Endothelial cell of umbilical vein (primary cell): ENCODE results near the gene DEUP1. TPM values are rescaled to one million over a fixed set of nuclear protein-coding genes. Genes with fewer than 3 reads are reported as not detected.

ENCODE experiments used
- BruUV-seq: library from RNA; stranded (reverse); fragments of 400-500 nt; replicated peaks from 2 replicates; lab custom pipeline; 2021; lab: Mats Ljungman, UMichigan
- CTCF ChIA-PET: fragments of 300-600, 350-600 bp; sonication (Branson Sonifier 250); formaldehyde crosslinking; loops from one replicate; lab custom pipeline; 2021; ENCODE audit warnings: antibody characterized with exemption, inconsistent platforms; lab: Charles Lee
- POLR2A ChIA-PET: fragments of 300-600, 350-600 bp; sonication (Branson Sonifier 250); formaldehyde crosslinking; loops from one replicate; lab custom pipeline; 2021; ENCODE audit warnings: antibody characterized with exemption, inconsistent platforms; lab: Charles Lee
- DNase-seq: peaks from one replicate; pipeline ENCODE4 v3.0.0-alpha.2; 2011; ENCODE audit warnings: low read depth, low spot score
- FAIRE-seq: peaks from 2 replicates; lab custom pipeline; 2011; peaks lifted over from hg19 to GRCh38; lab: Jason Lieb, UNC
- H2AFZ ChIP-seq: 2 replicates; pipeline ENCODE4 v1.6.0; 2012; ENCODE audit warnings: low read depth, low read length, control low read depth, inconsistent platforms
- H3K27ac ChIP-seq: 2 replicates; pipeline ENCODE4 v1.5.1; 2011; ENCODE audit warnings: low read depth, mild to moderate bottlenecking, control low read depth, low read length, moderate library complexity; ENCODE audit not compliant: insufficient read depth
- H3K27me3 ChIP-seq, 2 experiments: 2 replicates each; pipeline versions ENCODE4 v1.6.0 to v1.6.1; 2011; ENCODE audit warnings: low read length in 2 of 2, mixed read lengths in 1 of 2; ENCODE audit not compliant: control insufficient read depth in 2 of 2, insufficient read depth in 2 of 2
- H3K36me3 ChIP-seq, 2 experiments: 2 replicates in 1 of 2; 3 replicates in 1 of 2; pipeline ENCODE4 v1.5.1; 2011; ENCODE audit warnings: low read length in 2 of 2, mild to moderate bottlenecking in 1 of 2, moderate library complexity in 1 of 2; ENCODE audit not compliant: control insufficient read depth in 2 of 2, insufficient read depth in 2 of 2; ENCODE audit errors: extremely low read depth in 1 of 2
- H3K4me1 ChIP-seq: 3 replicates; pipeline ENCODE4 v1.5.1; 2011; ENCODE audit warnings: mild to moderate bottlenecking, low read length; ENCODE audit not compliant: control insufficient read depth, insufficient read depth; ENCODE audit errors: extremely low read depth
- H3K4me2 ChIP-seq: 2 replicates; pipeline ENCODE4 v1.6.1; 2011; ENCODE audit warnings: low read length, control low read depth, mixed read lengths; ENCODE audit not compliant: insufficient read depth
- H3K4me3 ChIP-seq, 3 experiments: fragments of 200-600 bp in 1 of 3; sonication (generic), shearing (Covaris generic) in 1 of 3; replicated peaks in 1 of 3; 2 replicates each; pipeline ENCODE4 v1.5.1; 2011 to 2016; ENCODE audit warnings: control low read depth in 3 of 3, low read length in 3 of 3, mild to moderate bottlenecking in 2 of 3, inconsistent platforms in 1 of 3, low read depth in 1 of 3, moderate library complexity in 1 of 3; ENCODE audit not compliant: insufficient read depth in 1 of 3
- H3K79me2 ChIP-seq: 2 replicates; pipeline ENCODE4 v1.6.0; 2012; ENCODE audit warnings: low read length, inconsistent platforms; ENCODE audit not compliant: control insufficient read depth, insufficient read depth
- H3K9ac ChIP-seq: replicated peaks from 2 replicates; pipeline ENCODE3; 2011; ENCODE audit warnings: low read length, control low read depth; ENCODE audit not compliant: insufficient read depth; ENCODE audit errors: extremely low read depth
- H3K9me1 ChIP-seq: replicated peaks from 3 replicates; pipeline ENCODE4 v1.6.0; 2011; ENCODE audit warnings: mild to moderate bottlenecking, low read length; ENCODE audit not compliant: control insufficient read depth, insufficient read depth; ENCODE audit errors: extremely low read depth
- H3K9me3 ChIP-seq: replicated peaks from 2 replicates; pipeline ENCODE4 v1.5.1; 2012; ENCODE audit warnings: low read length, inconsistent platforms; ENCODE audit not compliant: control insufficient read depth, insufficient read depth
- H4K20me1 ChIP-seq: replicated peaks from 2 replicates; pipeline ENCODE3; 2011; ENCODE audit warnings: mild to moderate bottlenecking, low read length; ENCODE audit not compliant: control insufficient read depth, insufficient read depth; ENCODE audit errors: extremely low read depth
- EZH2 ChIP-seq: IDR thresholded peaks from 2 replicates; pipeline ENCODE4 v1.6.1; 2012; ENCODE audit warnings: borderline replicate concordance, low read depth, mild to moderate bottlenecking, moderate library complexity, low read length, inconsistent platforms; ENCODE audit not compliant: severe bottlenecking
- FOS ChIP-seq: IDR thresholded peaks from 2 replicates; pipeline ENCODE4 v1.6.1; 2011; ENCODE audit warnings: mild to moderate bottlenecking, low read length, moderate library complexity, borderline replicate concordance; ENCODE audit not compliant: insufficient read depth
- GATA2 ChIP-seq: IDR thresholded peaks from 2 replicates; pipeline ENCODE4 v1.7.0; 2011; ENCODE audit warnings: low read depth, mild to moderate bottlenecking, moderate library complexity, mixed read lengths, low read length; ENCODE audit not compliant: insufficient read length, insufficient read depth
- JUN ChIP-seq: IDR thresholded peaks from 2 replicates; pipeline ENCODE4 v1.6.1; 2011; ENCODE audit warnings: borderline replicate concordance, low read depth; ENCODE audit not compliant: insufficient read length, insufficient read depth
- MYC ChIP-seq: IDR thresholded peaks from one replicate; pipeline ENCODE4 v1.6.1; 2011; ENCODE audit warnings: mild to moderate bottlenecking, low read depth, low read length
- POLR2A ChIP-seq: IDR thresholded peaks from 2 replicates; pipeline ENCODE4 v1.6.1; 2012; ENCODE audit warnings: low read depth, mild to moderate bottlenecking, control low read depth, low read length
- POLR2AphosphoS5 ChIP-seq: IDR thresholded peaks from 2 replicates; pipeline ENCODE4 v1.6.1; 2012; ENCODE audit warnings: low read depth, mild to moderate bottlenecking, control low read depth, low read length, moderate library complexity; ENCODE audit not compliant: insufficient read depth
- dilution Hi-C: fragments of 300-500 bp; cut with MboI; formaldehyde crosslinking; loops from one replicate; pipeline ENCODE4 v1.15.0; 2019; ENCODE audit warnings: low sequenced_read_pairs; ENCODE audit not compliant: extremely low pct_ligation_motif_present
- intact Hi-C: fragments of 100-400 bp; cut with micrococcal nuclease; formaldehyde crosslinking; loops from one replicate; pipeline ENCODE4 v1.10.0; 2022
- polyA plus RNA-seq, 4 experiments: library from polyadenylated mRNA; depleted of rRNA in 3 of 4; stranded (reverse) in 3 of 4; unstranded in 1 of 4; fragments of >200 nt; gene quantifications; 2 replicates each; pipeline versions ENCODE4 v1.2.1 to v1.2.3, GENCODE V29; 2011 to 2012; ENCODE audit warnings: missing spikeins in 1 of 4
- total RNA-seq: library from RNA; stranded (reverse); gene quantifications from 2 replicates; pipeline ENCODE4 v1.2.3, GENCODE V29; 2021
- TF ChIP-seq, protein P1 (sequence below): IDR thresholded peaks from 2 replicates; pipeline ENCODE4 v1.6.1; 2011; ENCODE audit not compliant: insufficient read depth, insufficient read length
- TF ChIP-seq, protein P2 (sequence below), 2 donors: IDR thresholded peaks; 1 replicate in 1 of 2; 2 replicates in 1 of 2; pipeline ENCODE4 v1.5.1; 2011; ENCODE audit warnings: low read length in 2 of 2, mild to moderate bottlenecking in 2 of 2, moderate library complexity in 2 of 2, control low read depth in 1 of 2, inconsistent platforms in 1 of 2, low read depth in 1 of 2; ENCODE audit not compliant: insufficient read depth in 1 of 2; ENCODE audit errors: extremely low read depth in 1 of 2

Gene DEUP1
- total and polyA plus RNA-seq, 2 donors (not counting 3 experiments of a cell fraction or from before 2014, with no cell fraction given): not detected

DNA sequence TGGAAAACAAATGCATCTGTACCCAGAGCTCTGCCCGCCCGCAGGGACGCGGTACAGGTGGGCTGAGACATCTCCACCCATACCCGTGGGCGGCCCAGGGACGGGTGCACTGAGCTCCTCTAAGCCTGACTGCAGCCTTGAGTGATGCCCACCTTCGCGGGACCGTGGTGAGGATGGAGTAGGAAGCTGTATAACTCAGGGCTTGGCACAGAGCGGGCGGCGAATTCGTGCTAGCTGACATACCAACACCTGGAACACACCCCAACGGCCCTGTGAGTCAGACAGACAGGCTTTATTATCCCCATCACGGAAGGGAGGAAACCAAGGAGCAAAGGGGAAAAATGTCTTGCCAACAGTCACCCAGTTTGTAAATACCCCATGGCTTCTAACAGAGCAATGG, 150.7 kb downstream of the DEUP1 start:
- no peaks in the 10 kb centered on the region for H3K9me1 ChIP-seq
- ChIA-PET CTCF (no interaction called here), POLR2A (no interaction called here)
- no peak overlapping the region for H3K9ac ChIP-seq
- H3K27ac ChIP-seq: no peak overlapping the region
- no peaks in the 10 kb centered on the region for H4K20me1 ChIP-seq
- no peaks in the 10 kb centered on the region for H3K36me3 ChIP-seq
- no peaks in the 10 kb centered on the region for H3K9me3 ChIP-seq
- no TSS peak for BruUV-seq
- intact Hi-C loops (no loop called here), dilution Hi-C loops (no loop called here)
- DNase-seq (no peak), FAIRE-seq (no peak)
- H3K4me2 ChIP-seq: no peak overlapping the region
- TF ChIP-seq EZH2: no peak
- no peak for TF ChIP-seq POLR2A
- no peak for TF ChIP-seq GATA2
- TF ChIP-seq, protein P1, sequence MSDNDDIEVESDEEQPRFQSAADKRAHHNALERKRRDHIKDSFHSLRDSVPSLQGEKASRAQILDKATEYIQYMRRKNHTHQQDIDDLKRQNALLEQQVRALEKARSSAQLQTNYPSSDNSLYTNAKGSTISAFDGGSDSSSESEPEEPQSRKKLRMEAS: no peak
- TF ChIP-seq FOS: no peak
- no peak for TF ChIP-seq JUN
- TF ChIP-seq MYC: no peak
- TF ChIP-seq POLR2AphosphoS5: no peak
- TF ChIP-seq, protein P2, sequence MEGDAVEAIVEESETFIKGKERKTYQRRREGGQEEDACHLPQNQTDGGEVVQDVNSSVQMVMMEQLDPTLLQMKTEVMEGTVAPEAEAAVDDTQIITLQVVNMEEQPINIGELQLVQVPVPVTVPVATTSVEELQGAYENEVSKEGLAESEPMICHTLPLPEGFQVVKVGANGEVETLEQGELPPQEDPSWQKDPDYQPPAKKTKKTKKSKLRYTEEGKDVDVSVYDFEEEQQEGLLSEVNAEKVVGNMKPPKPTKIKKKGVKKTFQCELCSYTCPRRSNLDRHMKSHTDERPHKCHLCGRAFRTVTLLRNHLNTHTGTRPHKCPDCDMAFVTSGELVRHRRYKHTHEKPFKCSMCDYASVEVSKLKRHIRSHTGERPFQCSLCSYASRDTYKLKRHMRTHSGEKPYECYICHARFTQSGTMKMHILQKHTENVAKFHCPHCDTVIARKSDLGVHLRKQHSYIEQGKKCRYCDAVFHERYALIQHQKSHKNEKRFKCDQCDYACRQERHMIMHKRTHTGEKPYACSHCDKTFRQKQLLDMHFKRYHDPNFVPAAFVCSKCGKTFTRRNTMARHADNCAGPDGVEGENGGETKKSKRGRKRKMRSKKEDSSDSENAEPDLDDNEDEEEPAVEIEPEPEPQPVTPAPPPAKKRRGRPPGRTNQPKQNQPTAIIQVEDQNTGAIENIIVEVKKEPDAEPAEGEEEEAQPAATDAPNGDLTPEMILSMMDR (IDR thresholded peaks at IDR 0.05; ENCODE audit: extremely low read depth in 1 of 2, insufficient read depth in 1 of 2, low read depth in 1 of 2, low read length in 2 of 2): no peak
- no peaks in the 10 kb centered on the region for H3K79me2 ChIP-seq
- no peaks in the 10 kb centered on the region for H3K4me1 ChIP-seq
- H3K27me3 ChIP-seq: no peaks in the 10 kb centered on the region
- no peak overlapping the region for H3K4me3 ChIP-seq
- H2AFZ ChIP-seq: no peak overlapping the region
